ENCODE data around the gene PNO1. TPM values are rescaled to one million over a fixed set of nuclear protein-coding genes. Genes with fewer than 3 reads are reported as not detected.

Gene PNO1
- total RNA-seq, 2 donors from 2014 or later = 20.6 to 26.4 TPM

- Mint-ChIP-seq H3K4me1 (peaks cover 67% of the 10 kb centered on the region), H3K36me3 (ENCODE audit: low read depth) (no peaks in the 10 kb centered on the region), H3K4me3 (no peak overlapping the region), H3K27ac (peak overlapping the region; percentile 79), H3K27me3 (no peaks in the 10 kb centered on the region)
- ATAC-seq = no peak
- H3K9me3 ChIP-seq (ENCODE audit: control insufficient read depth, low read length, poor library complexity, severe bottlenecking) = no peaks in the 10 kb centered on the region
- no peak for DNase-seq
Measured at GRCh38 chr2:68222287-68222686, 64.6 kb downstream of the PNO1 start.

- Mint-ChIP-seq H3K4me1 (peaks cover 68% of the 10 kb centered on the region), H3K36me3 (ENCODE audit: low read depth) (no peaks in the 10 kb centered on the region)
Measured at GRCh38 chr2:68223419-68223818, 65.7 kb downstream of the PNO1 start.

DNA sequence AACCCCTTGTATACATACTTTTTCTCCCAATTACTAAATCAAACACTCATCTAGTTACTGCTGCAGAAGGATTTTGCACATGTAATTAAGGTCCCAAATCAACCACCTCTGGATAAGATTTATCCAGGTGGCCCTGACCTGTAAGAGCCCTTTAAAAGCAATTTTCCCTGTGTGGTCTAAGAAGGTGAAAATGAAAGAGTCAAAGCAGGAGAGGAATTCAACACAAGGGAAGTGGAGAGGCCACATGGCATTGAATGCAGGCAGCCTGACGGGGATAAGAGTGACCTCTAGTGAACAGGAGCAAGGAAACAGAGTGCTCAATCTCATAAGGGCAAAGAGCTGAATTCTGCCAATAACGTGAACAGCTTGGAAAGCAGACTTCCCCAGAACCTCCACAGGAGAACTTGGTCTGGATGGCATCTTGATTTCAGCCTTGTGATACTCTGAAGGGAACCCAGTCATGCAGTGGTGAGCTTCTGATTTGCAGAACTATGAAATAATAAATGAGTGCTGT lies 67.5 kb downstream of the PNO1 start:
- ATAC-seq = peak; percentile 88
- DNase-seq = no peak
- no peaks in the 10 kb centered on the region for H3K9me3 ChIP-seq (ENCODE audit: control insufficient read depth, low read length, poor library complexity, severe bottlenecking)
- Mint-ChIP-seq H3K27ac (peak overlapping the region; percentile 67), H3K36me3 (ENCODE audit: low read depth) (no peaks in the 10 kb centered on the region), H3K4me1 (peaks cover 69% of the 10 kb centered on the region), H3K4me3 (peak overlapping the region; percentile 50), H3K27me3 (no peaks in the 10 kb centered on the region)

More at GRCh38 chr2:68223419-68223818, 65.7 kb downstream of the PNO1 start:
- H3K4me3 Mint-ChIP-seq = no peak overlapping the region
- DNase-seq = no peak
- no peaks in the 10 kb centered on the region for H3K27me3 Mint-ChIP-seq
- H3K27ac Mint-ChIP-seq = peak overlapping the region; percentile 79
- no peak for ATAC-seq
- no peaks in the 10 kb centered on the region for H3K9me3 ChIP-seq (ENCODE audit: control insufficient read depth, low read length, poor library complexity, severe bottlenecking)

Other genes with a start within 250 kb of the PNO1 start
- gene C1D, start 94.9 kb upstream of the PNO1 start, total RNA-seq = 10 to 100 TPM; 14.1 to 17.0 TPM
- 10 to 100 TPM; 60.3 to 83.9 TPM for gene PPP3R1, start 94.6 kb downstream of the PNO1 start, total RNA-seq
- under 1 TPM in 1 of 2 donors, not detected in 1; 0.17 TPM for gene CNRIP1, start 162.1 kb downstream of the PNO1 start, total RNA-seq
- gene PLEK, start 207.4 kb downstream of the PNO1 start, total RNA-seq = 10 to 100 TPM; 18.0 to 34.8 TPM

Data from T-helper 17 cell (primary cell).